ENCODE data around the gene CDC20.

CDC20 gene

DNA sequence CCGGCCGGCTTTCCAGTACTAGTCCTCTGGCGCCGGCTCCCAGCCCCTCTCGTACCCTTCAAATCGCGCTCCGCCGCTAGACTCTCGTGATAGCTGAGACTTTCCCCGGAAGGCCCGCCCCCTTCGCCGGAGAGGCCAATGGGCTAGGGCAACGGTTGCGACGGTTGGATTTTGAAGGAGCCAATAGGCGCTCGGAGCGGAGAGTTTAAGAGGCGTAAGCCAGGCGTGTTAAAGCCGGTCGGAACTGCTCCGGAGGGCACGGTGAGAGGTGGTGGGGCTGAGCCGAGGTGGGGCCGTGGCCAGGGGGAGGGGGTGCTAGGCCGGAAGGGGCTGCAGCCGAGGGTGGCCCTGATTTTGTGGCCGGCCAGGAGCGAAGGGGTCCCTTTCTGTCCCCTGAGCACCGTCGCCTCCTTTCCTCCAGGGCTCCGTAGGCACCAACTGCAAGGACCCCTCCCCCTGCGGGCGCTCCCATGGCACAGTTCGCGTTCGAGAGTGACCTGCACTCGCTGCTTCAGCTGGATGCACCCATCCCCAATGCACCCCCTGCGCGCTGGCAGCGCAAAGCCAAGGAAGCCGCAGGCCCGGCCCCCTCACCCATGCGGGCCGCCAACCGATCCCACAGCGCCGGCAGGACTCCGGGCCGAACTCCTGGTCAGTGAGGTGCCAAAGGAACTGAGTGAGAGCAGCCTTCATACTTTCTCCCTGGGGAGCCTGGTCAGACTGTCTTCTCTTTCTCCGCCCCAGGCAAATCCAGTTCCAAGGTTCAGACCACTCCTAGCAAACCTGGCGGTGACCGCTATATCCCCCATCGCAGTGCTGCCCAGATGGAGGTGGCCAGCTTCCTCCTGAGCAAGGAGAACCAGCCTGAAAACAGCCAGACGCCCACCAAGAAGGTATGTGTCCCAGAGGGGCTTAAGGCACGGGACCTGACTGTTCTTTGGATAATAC, at the start of gene CDC20:
Gene CDC20, plus strand, starts transcription at position 236 of the 948 bp plus-strand sequence. Its CDS starts 235 bp downstream, at position 471.
- DNase-seq (ENCODE audit: low read depth), result peak; percentile 95

DNA sequence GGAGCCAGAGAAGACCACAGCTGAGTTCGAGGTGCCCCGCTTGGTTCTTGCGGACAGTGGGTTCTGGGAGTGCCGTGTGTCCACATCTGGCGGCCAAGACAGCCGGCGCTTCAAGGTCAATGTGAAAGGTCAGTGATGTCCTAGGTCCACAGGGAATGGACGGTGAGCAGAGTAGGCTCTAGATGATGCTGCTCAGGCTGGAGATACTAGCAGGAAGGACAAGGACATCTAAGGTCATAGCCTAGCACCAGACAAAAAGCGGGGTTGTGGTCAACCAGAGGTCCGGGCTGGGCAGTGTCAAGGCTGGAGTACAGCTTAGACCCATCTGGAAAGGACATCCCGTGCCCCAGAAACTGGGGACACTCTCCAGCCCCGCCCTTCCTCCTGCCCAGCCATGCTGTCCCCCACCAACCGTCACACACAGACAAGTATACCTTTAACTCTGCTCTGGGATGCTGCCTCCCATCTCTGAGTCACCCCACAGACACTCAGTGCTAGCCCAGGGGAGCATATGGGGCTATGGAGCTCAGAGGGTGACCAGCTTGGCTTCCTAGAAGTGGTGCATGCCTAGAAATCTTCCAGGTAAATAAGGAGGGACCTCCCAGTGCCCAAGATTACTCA, 49.3 kb upstream of the CDC20 start:
- DNase-seq (ENCODE audit: low read depth), result no peak

DNA sequence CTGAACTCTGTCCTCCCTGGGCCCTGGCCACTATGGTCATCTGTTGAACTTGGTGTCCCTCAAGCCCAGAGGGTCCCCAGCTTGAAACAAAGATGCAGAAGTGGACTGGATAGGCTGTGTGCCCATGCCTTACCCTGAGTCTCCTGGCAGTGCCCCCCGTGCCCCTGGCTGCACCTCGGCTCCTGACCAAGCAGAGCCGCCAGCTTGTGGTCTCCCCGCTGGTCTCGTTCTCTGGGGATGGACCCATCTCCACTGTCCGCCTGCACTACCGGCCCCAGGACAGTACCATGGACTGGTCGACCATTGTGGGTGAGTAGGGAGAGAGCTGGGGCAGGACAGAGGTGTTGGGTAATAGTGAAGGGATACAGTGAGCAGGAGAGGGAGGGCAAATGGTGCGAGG, 47.3 kb upstream of the CDC20 start:
- no peak for DNase-seq (ENCODE audit: low read depth)

DNA sequence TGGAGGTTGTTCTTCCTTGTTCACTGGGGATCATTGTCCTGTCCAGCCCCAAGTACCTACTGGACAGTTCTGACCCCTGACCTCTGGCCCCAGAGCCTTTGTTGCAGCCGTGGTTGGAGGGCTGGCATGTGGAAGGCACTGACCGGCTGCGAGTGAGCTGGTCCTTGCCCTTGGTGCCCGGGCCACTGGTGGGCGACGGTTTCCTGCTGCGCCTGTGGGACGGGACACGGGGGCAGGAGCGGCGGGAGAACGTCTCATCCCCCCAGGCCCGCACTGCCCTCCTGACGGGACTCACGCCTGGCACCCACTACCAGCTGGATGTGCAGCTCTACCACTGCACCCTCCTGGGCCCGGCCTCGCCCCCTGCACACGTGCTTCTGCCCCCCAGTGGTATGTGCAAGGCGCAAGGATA, 46.6 kb upstream of the CDC20 start:
- DNase-seq (ENCODE audit: low read depth), result no peak

DNA sequence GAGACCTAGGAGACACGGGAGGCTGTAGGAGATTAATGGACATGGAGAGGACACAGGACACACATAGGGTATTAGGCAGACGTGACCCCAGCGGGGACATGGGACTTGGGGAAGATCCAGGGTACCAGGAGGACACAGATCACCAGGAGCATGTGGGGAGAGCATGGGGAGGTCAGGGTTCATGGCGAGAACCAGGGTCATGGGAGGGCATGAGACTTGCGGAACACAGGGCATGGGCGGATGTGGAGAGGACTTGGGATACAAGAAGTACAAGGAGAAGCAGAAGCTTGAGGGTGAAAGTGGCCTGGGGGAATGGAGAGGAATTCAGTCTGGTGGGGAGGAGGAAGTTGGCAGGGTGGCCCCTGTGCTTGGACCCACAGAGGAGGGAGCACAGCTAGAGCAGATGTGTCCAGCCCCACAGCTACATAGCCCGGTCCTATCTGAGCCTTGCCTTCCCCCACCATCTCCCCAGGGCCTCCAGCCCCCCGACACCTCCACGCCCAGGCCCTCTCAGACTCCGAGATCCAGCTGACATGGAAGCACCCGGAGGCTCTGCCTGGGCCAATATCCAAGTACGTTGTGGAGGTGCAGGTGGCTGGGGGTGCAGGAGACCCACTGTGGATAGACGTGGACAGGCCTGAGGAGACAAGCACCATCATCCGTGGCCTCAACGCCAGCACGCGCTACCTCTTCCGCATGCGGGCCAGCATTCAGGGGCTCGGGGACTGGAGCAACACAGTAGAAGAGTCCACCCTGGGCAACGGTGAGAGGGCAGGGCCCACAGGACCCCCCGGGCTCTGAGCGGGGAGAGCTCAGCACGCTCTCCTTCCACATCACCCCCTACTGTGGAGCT, 45.9 kb upstream of the CDC20 start:
- DNase-seq (ENCODE audit: low read depth), result no peak

DNA sequence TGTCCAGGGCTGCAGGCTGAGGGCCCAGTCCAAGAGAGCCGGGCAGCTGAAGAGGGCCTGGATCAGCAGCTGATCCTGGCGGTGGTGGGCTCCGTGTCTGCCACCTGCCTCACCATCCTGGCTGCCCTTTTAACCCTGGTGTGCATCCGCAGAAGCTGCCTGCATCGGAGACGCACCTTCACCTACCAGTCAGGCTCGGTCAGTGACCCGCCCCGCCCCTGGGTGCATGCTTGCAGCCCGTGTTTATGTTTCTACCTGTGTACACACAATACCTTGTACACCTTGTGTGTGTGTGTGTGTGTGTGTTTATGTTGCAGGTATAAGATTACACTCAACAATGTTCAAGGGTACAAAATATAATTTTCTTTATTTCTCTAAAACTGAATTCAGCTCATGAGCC, 45.0 kb upstream of the CDC20 start:
- no peak for DNase-seq (ENCODE audit: low read depth)

DNA sequence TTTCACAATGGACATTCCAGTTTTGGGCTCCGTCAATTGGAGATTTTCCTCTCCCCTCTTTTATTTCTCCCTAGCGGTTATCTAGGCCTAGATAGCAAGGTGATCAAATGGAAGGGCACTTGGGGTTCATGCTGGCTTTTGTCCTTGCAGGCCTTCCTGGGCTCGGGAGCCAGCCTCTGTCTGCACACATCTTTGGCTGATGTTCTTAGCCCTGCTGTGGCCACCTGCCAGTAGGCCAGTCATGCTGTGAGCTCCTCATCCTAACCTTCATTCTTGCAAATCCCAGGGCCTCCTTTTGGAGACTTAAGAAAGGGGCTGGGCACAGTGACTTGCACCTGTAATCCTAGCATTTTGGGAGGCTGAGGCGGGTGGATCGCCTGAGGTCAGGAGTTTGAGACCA, 44.5 kb upstream of the CDC20 start:
- DNase-seq (ENCODE audit: low read depth), result no peak

DNA sequence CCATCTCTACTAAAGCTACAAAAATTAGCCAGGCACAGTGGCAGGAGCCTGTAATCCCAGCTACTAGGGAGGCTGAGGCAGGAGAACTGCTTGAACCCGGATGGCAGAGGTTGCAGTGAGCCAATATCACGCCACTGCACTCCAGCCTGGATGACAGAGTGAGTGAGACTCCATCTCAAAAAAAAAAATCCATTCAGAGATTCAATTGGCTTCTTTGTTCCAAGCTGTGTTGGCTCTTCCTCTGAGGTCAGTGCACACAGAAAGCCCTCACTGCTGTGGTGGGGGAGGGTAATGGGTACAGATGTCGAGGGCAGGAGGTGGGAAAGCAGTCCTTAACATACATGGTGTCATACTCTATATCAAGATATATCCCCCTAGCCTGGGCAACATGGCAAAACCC, 43.3 kb upstream of the CDC20 start:
- no peak for DNase-seq (ENCODE audit: low read depth)

DNA sequence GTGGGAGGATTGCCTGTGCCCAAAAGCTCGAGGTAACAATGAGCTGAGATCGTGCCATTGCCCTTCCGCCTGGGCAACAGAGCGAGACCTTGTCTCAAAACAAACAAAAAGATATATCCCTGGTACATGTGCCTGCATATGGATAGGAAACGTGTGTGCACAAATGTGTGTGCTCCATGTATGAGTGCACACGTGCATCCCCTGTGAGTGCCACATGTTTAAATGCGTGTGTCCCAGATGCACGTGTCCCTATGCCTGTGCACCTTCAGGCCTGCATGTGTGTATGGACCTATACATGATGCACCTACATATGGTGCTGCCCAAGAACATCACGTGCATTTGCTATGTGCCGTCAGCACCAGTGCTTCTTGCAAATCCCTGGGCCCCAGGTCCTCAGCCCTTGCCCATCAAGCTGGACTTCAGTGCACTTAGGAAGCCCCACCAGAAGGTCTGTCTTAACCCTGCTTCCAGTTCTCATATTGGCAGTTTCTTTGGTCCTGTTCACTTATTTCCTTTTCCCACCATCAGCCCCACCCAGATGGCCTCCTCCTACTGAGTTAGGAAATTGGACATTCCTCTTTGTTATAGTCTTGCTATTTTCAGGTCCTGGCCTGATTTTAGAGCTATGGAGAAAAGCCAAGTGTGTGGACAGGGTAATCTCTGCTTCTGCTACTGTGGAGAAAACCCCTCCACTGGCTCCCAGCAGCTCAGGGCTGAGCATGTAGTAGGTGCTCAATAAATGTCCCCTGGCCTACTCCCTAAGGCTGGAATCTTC, 42.6 kb upstream of the CDC20 start:
- DNase-seq (ENCODE audit: low read depth), result no peak

DNA sequence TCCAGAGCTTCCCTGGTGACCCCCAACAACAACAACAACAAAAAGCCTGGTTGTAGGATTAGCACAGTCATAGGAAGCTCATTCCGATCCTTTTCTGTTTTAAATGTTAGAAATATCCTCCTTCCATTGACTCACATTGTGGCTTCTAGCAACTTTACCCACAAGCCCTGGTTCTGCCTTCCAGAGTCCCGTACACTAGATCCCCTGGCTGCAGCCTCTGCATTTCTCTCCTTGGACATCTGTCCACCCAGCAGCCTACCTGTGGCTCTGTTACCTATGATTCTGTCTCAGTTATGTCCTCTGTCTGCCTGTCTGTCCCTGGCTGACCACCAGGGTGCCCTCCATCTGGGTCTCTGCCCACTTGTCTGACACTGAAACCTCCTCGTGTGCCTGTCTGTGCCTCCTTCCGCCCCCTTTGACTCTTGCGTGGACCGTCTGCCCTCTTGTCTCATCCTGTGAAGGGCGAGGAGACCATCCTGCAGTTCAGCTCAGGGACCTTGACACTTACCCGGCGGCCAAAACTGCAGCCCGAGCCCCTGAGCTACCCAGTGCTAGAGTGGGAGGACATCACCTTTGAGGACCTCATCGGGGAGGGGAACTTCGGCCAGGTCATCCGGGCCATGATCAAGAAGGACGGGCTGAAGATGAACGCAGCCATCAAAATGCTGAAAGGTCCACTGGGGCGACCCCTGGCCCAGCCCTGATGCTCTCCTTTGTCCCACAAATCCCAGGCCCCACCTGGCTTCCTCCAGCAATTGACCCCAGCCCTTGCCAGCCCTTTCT, 41.9 kb upstream of the CDC20 start:
- no peak for DNase-seq (ENCODE audit: low read depth)

DNA sequence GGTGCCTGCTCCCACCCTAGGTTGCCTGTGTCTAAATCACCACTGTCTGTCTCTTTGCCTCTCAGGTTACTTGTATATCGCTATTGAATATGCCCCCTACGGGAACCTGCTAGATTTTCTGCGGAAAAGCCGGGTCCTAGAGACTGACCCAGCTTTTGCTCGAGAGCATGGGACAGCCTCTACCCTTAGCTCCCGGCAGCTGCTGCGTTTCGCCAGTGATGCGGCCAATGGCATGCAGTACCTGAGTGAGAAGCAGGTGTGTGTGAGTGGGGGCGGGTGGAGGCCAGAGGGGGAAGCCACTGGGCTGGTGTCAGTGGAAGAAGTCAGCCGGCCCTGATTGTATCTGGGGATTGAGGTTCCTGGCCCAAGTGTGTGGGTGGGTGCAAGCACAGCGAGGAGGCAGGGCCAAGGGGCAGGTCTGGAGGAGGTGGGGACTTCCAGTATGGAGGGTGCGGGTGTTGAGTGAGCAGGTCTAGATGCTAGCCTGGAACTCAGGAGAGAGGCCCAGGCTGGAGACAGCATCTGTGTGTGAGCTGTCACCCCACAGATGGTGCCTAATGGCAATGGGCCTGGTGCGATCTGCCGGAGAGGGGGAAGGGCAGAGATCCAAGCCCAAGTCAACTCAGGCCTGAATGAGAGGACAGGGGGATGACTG, 40.8 kb upstream of the CDC20 start:
- DNase-seq (ENCODE audit: low read depth), result no peak

DNA sequence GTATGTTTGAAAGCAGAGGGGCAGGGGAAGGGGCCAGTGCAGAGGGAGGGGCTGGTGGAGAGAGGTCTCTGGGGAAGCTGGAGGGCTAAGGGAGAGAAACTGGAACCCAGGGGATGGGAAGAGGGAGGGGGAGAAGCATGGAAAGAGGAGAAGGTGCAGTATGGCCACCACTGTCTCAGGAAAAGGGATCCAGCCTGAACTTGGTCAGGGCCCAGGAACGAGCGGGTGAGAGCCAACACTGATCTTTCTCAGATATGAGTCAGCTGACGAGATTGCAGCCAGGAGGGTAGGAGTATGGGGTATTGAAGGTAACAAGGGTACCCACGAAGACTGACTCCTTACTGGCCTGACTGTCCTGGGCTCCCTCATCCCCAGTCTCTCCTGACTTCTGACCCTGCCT, 40.0 kb upstream of the CDC20 start:
- no peak for DNase-seq (ENCODE audit: low read depth)

DNA sequence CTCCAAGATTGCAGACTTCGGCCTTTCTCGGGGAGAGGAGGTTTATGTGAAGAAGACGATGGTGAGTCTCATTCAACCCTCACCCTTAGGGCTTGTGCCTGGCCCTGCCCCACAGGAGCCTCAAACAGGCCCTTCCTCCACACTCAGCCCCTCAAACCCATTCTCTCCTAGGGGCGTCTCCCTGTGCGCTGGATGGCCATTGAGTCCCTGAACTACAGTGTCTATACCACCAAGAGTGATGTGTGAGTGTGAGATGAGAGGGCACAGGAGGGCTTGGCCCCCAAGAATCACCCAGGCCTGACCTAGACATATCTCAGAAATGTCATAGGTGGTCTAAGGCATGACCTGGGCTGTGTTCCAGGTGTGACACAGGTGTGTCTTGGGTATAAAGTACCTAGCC, 39.5 kb upstream of the CDC20 start:
- DNase-seq (ENCODE audit: low read depth), result no peak

DNA sequence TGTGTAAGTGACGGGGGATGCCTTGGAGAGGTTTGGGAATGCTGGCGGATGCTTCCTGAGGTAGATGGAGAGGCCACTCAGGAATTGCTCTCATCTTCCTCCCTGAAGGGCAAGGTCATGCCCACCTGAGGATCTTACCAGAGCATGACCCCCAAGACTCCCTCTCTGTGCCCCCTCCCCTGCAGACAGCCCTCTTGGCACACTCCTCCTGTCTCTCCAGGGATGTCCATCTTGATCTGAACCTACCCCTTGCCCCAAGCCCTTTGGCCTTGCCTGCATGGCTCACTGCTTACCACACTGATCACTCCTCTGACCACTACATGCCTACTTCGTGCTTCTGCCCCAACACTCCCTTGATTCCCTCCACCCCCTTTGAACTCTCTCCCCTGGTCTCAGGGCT, 39.0 kb upstream of the CDC20 start:
- no peak for DNase-seq (ENCODE audit: low read depth)

DNA sequence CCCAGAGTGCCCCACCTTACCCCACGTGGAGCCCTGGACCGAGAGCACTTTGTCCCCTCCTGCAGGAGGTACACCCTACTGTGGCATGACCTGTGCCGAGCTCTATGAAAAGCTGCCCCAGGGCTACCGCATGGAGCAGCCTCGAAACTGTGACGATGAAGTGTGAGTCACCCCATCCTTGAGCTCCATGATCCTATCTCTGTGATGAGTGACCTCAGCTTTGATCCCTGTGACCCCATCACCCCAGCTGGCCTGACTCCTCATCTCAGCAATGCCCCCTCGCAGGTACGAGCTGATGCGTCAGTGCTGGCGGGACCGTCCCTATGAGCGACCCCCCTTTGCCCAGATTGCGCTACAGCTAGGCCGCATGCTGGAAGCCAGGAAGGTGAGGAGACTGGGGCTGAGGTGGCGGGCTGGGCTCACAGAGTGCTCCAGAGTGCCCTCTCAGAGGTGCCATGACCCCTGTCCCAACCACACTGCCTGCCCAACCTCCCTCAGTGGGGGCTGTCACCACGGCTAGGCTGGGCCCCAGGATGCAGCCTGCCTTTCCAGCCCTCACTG, 37.4 kb upstream of the CDC20 start:
- DNase-seq (ENCODE audit: low read depth), result no peak

DNA sequence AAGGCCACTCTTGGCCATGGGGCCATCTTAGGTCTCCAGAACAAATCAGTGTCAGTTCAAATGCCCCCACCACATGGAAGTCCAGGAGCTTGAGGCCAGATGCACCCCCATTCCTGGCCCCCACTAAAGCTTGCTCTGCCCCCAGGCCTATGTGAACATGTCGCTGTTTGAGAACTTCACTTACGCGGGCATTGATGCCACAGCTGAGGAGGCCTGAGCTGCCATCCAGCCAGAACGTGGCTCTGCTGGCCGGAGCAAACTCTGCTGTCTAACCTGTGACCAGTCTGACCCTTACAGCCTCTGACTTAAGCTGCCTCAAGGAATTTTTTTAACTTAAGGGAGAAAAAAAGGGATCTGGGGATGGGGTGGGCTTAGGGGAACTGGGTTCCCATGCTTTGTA, 36.3 kb upstream of the CDC20 start:
- no peak for DNase-seq (ENCODE audit: low read depth)

DNA sequence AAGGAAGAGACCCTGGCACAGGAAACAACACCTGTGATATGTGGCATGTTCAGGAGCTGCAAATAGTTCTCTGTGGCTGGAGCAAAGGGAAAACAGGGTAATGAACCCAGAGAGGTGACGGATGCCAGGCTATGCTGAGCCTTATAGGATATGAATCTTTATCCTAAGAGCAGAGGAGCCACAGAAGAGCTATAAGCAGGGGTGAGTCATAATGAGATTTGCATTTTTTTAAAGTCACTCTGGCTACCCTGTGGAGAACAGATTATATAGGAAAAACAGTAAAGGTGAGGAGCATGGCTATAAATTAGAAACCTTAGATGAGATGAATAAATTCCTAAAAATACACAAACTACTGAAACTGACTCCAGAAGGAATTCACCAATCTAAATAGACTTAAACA, 34.0 kb upstream of the CDC20 start:
- DNase-seq (ENCODE audit: low read depth), result no peak

DNA sequence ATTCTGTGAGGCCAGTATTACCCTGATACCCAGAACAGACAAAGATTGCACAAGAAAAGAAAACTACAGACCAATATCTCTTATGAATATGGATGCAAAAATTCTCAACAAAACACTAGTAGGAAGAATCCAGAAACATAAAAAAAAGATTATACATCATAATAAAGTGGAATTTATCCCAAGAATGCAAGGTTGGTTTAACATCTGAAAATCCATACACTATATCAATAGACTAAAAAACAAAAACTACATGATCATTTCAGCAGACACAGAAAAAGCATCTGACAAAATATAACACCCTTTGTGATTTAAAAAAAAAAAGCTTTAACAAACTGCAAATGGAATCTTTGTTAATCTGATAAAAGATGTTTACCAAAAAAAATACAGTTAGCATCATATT, 33.4 kb upstream of the CDC20 start:
- DNase-seq (ENCODE audit: low read depth), result no peak

DNA sequence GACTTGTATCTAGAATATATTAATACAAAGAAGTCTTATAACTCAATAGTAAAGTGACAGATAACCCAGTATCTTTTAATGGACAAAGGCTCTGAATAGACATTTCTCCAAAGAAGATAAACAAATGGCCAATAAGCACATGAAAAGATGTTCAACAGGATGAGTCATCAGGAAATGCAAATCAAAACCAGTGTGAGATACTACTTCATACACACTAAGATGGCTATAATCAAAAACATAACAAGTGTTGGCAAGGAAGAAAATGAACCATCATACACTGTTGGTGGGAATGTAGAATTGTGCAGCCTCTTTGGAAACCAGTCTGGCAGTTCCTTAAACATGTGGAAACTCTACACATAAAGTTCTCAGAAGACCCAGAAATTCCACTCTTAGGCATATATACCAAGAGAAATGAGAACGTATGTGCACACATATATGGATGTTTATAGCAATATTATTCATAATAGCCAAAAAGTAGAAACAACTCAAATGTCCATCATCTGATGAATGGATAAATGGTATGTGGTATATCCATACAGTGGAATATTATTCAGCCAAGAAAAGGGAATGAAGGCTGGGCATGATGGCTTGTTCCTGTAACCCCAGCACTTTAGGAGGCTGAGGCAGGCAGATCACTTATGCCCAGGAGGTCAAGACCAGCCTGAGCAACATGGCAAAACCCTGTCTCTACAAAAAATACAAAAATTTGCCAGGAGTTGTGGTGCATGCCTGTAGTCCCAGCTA, 31.1 kb upstream of the CDC20 start:
- no peak for DNase-seq (ENCODE audit: low read depth)
